ENCODE data around the gene SCGB1C2. TPM values are rescaled to one million over a fixed set of nuclear protein-coding genes. Genes with fewer than 3 reads are reported as not detected.

Gene SCGB1C2
- total RNA-seq, 1 experiment from 2014 or later, result not detected

- no peak for ATAC-seq
- Mint-ChIP-seq H3K27ac (no peak overlapping the region), H3K9me3 (no peaks in the 10 kb centered on the region), H3K4me1 (peaks cover 12% of the 10 kb centered on the region), H3K4me3 (peak overlapping the region; percentile 72), H3K27me3 (ENCODE audit: low read depth) (peaks cover 54% of the 10 kb centered on the region), H3K36me3 (no peaks in the 10 kb centered on the region)
- CTCF ChIA-PET, result interaction anchor here (1.0 to 1.2 kb wide), 2 partner anchors 9 to 126 kb away, joined by 3 read pairs; no protein-coding TSS in a partner anchor
- peak; percentile 31 for DNase-seq (ENCODE audit: low spot score)
- POLR2A ChIA-PET, result no interaction called here
- 0 out of 2 replicates have a peak, but pooled peaks have one; percentile 26 for TF ChIP-seq MAX (CRISPR knock-in tag; IDR thresholded peaks at IDR 0.05)
- no peak for TF ChIP-seq IRF2 (CRISPR knock-in tag; IDR thresholded peaks at IDR 0.05; ENCODE audit: borderline replicate concordance, low read depth)
- peak; percentile 98 for TF ChIP-seq GABPB1 (CRISPR knock-in tag; IDR thresholded peaks at IDR 0.05)
These were observed 44.8 kb downstream of the SCGB1C2 start for GRCh38 chr17:182050-182751.

GRCh38 chr17:183021-183420, 45.7 kb downstream of the SCGB1C2 start:
- TF ChIP-seq AFF4 (CRISPR knock-in tag; IDR thresholded peaks at IDR 0.05; ENCODE audit: borderline replicate concordance) (no peak), ZNF263 (CRISPR knock-in tag; IDR thresholded peaks at IDR 0.05; ENCODE audit: low read depth) (no peak), AR (CRISPR knock-in tag; IDR thresholded peaks at IDR 0.05) (no peak), KAT7 (CRISPR knock-in tag; IDR thresholded peaks at IDR 0.05; ENCODE audit: borderline replicate concordance) (no peak), ZNF416 (CRISPR knock-in tag; IDR thresholded peaks at IDR 0.05) (no peak), ZNF396 (CRISPR knock-in tag; IDR thresholded peaks at IDR 0.05; ENCODE audit: borderline replicate concordance) (no peak), ZNF317 (CRISPR knock-in tag; IDR thresholded peaks at IDR 0.05; ENCODE audit: borderline replicate concordance, low read depth) (no peak), ZNF532 (CRISPR knock-in tag; IDR thresholded peaks at IDR 0.05; ENCODE audit: borderline replicate concordance) (no peak), SMAD3 (CRISPR knock-in tag; IDR thresholded peaks at IDR 0.05; ENCODE audit: borderline replicate concordance) (no peak), ATF3 (CRISPR knock-in tag; conservative IDR thresholded peaks at IDR 0.05) (no peak), RELA (CRISPR knock-in tag; IDR thresholded peaks at IDR 0.05; ENCODE audit: borderline replicate concordance) (no peak), MAX (CRISPR knock-in tag; IDR thresholded peaks at IDR 0.05) (no peak), JUN (CRISPR knock-in tag; IDR thresholded peaks at IDR 0.05) (no peak), NR2C2 (CRISPR knock-in tag; IDR thresholded peaks at IDR 0.05) (no peak), FOXP1 (CRISPR knock-in tag; IDR thresholded peaks at IDR 0.05; ENCODE audit: borderline replicate concordance) (no peak), ZBTB21 (CRISPR knock-in tag; IDR thresholded peaks at IDR 0.05; ENCODE audit: borderline replicate concordance) (no peak), ELF4 (CRISPR knock-in tag; IDR thresholded peaks at IDR 0.05; ENCODE audit: low read depth) (no peak), E2F4 (CRISPR knock-in tag; IDR thresholded peaks at IDR 0.05; ENCODE audit: borderline replicate concordance, low read depth) (no peak), TEAD1 (CRISPR knock-in tag; IDR thresholded peaks at IDR 0.05) (no peak)
- Mint-ChIP-seq H3K4me3 (no peak overlapping the region), H3K4me1 (peaks cover 12% of the 10 kb centered on the region), H3K27ac (no peak overlapping the region), H3K36me3 (no peaks in the 10 kb centered on the region), H3K27me3 (ENCODE audit: low read depth) (peaks cover 52% of the 10 kb centered on the region), H3K9me3 (no peaks in the 10 kb centered on the region)
- ChIA-PET CTCF (interaction anchor here (1.0 to 1.2 kb wide), 3 partner anchors 10 to 127 kb away, joined by 3 read pairs; no protein-coding TSS in a partner anchor), POLR2A (no interaction called here)
- DNase-seq (ENCODE audit: low spot score) (no peak), ATAC-seq (no peak)

All from WTC11 (cell line).